GM18499 (cell line): ENCODE data around the gene DENND10.
A peak's percentile ranks its signal among the peaks of the same experiment; 100 is the strongest.

Source experiments
- ATAC-seq: cut with Tn5 transposase; IDR thresholded peaks from one replicate; pipeline ENCODE4 v1.9.1; 2021; ENCODE audit warnings: moderate number of reproducible peaks; ENCODE audit not compliant: insufficient read depth, unreplicated experiment

DENND10 gene, protein sequence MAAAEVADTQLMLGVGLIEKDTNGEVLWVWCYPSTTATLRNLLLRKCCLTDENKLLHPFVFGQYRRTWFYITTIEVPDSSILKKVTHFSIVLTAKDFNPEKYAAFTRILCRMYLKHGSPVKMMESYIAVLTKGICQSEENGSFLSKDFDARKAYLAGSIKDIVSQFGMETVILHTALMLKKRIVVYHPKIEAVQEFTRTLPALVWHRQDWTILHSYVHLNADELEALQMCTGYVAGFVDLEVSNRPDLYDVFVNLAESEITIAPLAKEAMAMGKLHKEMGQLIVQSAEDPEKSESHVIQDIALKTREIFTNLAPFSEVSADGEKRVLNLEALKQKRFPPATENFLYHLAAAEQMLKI

DNA sequence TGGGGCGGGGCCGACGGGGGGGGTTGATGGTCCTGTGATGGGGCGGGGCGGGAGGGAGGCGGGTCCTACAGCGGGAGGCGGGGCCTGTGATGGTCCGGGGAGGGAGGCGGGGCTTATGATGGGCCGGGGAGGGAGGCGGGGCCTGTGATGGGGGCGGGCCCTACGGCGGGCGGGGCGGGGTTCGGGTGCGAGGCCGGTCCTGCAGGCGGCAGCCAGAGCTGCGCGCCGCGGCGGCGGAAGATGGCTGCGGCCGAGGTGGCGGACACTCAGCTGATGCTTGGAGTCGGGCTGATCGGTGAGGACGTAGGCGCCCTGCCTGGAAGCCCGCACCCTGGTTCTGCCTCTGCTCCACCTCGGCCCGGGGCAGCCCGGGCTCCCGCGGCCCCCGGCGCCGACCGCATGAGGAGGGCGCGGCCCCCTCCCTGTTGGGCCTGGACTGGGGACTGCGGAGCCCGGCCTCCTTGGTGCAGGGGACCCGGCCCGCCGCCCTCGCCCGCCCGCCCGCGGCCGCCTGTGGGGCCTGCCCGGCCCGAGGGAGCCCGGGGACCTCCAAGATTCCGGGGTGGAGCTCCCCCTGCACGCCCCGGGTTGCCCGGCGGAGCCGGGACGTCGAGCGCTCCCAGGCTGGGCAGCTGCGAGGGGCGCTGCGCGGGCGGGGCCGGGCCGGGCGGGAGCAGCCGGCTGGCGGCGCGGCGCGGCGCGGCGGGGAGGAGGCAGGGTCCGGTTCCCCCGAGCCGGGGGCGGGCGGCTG is at the start of gene DENND10:
Gene DENND10 (plus strand): TSS at position 211 of the 751 bp plus-strand sequence. CDS start 30 bp downstream, at position 241.
- ATAC-seq = no peak

DNA sequence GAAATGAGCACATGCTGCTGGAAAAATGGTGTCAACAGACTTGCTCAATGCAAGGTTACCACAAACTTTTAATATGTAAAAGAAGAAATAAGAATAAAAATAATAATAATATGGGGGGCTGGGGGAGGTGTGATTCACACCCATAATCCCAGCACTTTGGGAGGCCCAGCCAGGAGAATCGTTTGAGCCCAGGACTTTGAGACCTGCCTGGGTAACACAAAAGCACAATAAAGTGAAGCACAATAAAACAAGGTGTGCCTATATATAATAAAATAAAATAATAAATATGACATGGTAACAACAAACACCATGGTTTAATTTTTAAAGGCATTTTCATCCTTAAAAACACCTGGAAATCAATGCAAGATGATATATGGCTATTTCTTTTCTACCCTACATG is 48.4 kb upstream of the DENND10 start:
- ATAC-seq = no peak

DNA sequence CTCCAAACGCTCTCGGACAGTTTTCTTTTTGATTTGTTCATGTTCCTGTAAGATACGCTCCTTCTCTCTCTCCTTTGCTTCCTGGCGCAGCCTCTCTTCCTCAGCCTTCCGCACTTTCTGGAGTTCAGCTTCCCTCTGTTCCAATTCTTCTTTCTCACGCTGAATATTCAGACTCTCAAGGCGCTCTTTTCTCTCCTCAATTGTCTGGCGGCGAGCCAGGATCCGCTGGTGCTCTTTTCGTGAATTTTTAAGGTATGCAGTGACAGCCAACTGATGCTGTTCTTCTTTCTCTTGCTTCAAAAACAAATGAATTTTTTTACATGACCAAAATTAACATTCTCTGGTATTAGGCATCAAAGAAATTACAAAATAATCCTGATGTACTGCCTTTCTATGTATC is 45.9 kb upstream of the DENND10 start:
- ATAC-seq = no peak

DNA sequence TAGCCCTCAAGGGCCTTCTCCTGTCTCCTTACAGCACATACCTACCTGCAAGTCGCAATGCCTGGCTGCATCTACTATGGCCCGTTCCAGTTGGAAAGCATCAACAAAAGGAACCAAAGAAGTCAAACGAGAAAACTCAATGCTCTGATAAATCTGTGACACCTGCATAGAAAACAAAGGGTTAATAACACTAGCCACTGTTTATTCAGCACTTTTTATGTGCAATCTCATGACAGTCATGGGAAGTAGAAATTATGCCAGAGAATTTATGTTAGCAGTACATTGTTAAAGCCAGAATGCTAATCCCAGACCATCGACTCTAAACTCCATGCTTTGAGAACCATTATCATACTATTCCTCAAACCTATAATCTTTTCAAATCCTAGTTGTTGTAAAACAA is 44.4 kb upstream of the DENND10 start:
- ATAC-seq = no peak

DNA sequence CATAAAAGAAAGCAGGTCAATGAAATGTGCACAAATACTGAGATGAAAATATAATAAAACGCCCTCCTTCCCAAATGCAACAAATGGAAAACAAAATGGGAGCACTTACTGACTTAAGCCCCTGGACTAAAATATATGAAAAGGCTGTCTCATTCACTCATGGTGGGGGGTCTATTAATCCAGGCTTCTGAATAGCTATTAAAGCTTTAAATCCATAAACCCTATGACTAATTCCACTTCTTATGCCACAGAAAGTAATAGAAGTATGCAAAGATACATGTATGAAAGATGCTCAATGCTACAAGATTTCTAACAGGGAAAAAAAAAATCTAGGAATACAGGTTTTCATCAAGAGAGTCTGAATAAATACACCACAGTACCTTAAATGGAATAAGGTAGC is 43.8 kb upstream of the DENND10 start:
- ATAC-seq = no peak

DNA sequence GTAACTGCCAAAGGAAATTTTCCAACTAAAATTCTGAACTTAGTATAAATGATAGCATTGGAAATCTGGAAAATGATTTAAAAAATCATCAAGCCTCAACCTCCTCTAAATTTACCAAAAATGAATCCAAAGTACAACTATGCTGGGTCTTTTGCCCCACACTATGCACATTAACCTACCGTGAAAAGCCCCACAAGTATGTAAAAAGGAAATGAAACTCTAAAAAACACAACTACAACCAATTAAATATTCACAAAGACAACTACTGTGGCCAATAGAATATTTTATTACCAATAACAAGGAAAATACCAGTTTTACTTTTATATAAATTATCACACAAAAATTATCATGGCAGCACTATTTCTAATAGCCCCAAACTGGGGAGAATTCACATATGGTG is 42.6 kb upstream of the DENND10 start:
- ATAC-seq = no peak

DNA sequence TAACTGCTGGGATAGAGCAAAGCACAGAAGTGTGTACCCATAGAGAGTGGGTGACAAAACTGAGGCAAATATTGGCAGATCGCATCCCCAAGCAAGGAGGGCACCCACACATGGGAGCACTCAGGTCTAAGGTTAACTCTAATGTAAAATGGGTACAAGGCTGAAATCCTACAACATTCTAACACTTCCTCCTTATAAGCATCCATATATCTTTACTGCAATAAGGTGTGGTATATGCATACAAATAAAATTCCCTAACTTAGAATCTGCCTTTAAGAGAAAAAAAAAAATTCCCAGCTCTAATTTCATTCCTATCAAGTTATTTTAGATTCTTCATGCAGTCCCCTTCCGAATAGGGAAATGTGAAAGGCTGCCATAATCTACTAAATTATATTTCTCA is 42.0 kb upstream of the DENND10 start:
- ATAC-seq = no peak

DNA sequence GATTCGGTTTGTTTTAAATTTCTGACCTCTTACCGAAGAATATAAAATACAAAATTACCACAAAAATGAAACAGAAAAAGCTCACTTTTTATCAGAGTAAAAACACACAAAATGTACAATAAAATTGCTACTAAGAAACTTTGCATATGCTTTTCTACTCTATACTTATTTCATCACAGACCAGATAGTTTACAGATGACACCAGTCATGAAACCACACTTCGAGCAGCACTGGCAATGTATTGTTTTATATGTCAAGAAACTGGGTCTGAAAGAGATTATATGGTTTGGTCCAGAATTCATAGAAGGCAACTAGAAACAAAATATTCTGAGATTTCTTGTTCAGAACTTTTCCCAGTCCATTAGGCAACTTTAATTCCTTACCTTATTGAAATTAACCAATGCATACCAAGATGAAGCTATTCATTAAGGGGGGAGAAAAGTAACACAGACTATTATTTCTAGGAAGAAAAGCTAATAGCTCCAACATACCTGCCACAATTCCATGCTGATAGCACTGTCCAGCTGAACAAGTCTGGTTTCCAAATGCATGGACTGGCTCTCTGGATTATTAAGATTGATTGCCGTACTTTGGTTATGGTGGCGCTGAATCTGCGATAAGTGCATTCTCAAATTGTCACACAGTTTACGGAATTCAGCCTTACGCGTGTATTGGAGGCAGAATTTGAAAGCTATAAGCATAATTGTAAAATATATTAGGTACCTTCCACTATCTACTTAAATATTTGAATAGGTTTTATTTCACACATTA is 33.3 kb upstream of the DENND10 start:
- no peak for ATAC-seq

DNA sequence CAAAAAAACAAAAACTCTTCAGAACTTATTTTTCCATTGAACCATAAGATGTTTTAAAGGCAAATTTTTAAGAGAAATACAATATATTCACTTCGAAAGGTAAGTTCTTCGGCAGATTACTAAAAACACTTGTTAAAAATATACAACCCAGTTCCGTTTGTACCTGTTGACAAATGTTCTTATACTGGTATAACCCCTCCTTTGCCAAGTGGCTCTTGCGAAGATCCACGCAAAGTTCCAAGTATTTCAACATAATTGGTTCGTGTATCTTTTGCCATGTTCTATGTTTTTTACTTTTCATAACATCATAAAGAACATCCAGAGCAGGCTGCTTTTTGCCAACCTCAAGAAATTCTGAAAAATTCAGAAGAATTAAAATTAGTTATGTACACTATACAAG is 30.3 kb upstream of the DENND10 start:
- no peak for ATAC-seq

DNA sequence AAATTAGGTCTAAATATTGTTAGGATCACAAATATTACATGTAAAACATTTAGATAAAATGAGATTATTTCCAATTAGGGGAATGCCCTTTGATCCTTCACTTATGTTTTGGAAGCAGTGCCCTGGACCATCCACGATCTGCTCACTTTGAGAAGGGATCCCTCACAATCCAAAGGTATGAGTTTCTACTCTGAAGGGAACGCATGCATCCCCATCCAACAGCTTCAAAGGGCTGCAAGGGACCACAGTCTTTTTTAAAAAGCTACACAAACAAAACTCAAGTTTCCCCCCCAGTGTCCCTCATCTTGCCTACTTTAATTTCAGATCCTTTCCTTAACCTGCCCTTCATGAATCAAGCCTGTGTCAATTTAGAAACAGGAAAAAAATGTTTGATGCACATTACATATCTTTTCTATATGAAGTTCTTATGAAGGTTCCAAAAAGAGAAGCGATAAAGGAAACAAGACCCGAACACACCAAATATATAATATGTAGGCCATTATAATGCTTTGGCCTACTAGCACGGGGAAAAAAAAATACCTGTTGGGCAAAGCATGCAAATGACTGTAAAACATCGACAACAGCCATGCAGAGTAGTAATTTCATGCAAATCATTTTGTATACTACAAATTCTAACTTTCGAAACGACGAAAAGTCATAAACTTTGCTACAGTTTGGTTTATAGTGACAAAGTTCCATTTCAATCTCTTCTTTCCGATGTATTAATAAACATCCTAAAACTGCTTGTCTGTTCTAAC is 25.3 kb upstream of the DENND10 start:
- no peak for ATAC-seq

DNA sequence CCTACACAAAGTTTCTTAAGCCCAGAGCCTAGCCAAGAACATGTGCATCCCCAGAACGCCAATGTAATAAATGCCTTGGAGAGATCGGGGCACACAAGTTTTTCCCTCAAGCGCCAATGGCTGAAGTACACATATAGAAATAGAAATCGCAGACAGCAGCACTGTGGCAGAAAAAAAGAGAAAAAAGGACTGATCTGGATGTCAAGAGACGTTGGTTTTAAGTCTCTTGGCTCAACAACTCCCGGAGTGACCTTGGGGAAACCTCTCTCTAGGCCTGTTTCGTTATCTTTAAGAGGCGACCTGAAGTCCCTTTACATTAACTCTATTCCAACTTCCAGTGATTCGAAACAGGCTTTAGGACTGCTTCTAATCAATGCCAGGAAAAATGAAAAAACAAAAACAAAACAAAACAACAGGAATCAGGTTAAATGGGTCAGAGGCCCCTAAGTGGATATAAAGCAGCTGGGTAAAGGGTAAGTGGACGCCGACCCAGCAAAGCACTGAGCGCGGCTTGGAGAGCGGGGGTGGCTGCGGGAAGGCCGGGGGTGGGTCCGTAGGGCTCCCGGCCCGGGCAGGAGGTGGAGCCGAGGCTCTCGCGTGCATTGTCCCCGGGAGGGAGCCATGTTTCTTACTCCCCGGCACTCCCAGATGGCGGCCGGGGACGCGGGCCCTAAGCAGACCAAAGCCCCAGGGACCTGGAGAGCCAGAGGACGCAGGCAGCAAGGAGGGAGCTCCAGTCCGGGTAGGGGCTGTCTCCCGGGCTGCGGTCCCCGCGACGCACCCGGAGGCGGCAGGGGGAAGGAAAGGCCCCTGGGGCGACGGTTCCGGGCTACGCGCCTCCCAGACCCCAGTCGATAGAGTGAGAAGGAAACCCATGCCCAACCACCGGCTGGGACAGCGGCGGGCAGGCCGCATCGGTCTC is 24.1 kb upstream of the DENND10 start:
- peak; percentile 41 for ATAC-seq

DNA sequence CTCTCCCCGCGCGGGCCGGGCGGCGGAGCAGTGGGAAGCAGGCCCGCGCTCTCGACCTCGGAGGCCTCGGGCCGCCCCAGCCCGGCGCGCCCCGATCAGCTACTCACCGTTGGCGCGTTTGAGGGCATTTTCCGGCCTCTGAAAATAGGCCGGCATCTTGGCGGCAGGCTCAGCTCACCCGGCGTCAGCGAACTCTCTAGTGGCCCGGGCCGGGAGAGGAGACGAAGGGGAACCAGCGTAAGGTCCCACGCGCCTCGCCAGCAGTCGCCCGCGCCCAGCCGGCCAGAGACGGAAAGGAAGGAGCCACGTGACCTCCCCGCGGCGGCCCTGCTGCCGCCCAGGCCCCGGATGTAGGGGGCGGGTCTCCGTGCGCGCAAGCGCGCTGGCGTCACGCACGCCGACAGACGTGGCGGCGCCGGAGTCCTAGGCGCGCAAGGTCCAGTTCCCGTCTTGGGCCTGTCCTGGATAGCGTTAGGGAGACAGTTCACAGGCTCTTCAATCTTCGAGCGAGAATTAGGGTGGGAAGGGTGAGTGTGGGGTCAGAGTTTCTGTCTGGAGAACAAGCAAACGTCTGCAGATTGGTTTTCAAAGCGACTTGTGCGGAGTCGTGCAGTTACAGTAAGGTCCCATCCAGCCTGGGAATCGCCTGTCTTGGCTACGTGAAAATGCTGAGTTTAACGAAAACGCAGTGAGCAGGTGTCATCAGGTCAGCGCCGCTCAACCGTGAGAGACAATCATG is 23.2 kb upstream of the DENND10 start, which contains the start of gene EIF3A:
Gene EIF3A (minus strand): TSS at position 297 of the 739 bp plus-strand sequence. CDS start 141 bp downstream, at position 156.
- ATAC-seq = peak; percentile 43

DNA sequence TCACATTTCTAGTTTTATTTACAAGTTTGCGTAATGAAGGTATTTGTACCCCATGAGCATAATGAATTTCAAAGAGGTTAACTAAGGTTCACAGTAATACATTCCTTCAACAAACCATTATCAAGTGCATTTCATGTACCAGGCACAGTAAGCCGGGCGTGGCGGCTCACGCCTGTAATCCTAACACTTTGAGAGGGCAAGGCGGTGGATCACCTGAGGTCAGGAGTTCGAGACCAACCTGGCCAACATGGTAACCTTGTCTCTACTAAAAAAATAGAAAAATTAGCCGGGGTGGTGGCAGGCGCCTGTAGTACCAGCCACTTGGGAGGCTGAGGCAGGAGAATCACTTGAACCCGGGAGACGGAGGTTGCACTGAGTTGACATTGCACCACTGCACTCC is 19.0 kb upstream of the DENND10 start:
- no peak for ATAC-seq

DNA sequence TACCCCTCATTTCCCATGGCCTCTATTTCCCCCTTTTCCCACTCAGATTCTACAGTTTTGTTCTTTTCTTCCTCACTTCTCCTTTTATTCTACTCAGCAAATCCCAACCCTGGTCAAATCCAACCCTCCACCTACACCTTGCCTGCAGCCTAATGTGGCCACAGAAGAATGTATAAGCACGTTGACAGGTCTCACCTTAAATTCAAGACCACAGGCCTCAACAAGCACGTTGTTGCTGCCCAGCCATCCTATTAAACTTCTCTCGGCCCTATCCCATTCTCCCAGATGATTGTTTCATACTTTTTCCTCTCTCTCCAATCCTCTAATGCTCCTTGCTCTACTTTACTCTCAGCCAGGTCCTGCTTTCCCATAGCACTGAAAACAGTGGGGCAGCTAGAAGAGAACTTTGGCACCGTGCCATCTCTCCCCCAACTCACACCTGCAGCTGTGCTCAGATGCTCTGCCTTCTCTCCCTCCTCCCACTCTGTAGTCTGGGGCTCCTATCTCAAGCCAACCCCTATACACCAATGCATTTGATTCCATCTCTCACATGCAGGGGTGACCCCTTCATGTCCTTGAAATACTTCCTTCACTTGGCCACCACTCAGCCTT is 16.5 kb upstream of the DENND10 start:
- no peak for ATAC-seq

DNA sequence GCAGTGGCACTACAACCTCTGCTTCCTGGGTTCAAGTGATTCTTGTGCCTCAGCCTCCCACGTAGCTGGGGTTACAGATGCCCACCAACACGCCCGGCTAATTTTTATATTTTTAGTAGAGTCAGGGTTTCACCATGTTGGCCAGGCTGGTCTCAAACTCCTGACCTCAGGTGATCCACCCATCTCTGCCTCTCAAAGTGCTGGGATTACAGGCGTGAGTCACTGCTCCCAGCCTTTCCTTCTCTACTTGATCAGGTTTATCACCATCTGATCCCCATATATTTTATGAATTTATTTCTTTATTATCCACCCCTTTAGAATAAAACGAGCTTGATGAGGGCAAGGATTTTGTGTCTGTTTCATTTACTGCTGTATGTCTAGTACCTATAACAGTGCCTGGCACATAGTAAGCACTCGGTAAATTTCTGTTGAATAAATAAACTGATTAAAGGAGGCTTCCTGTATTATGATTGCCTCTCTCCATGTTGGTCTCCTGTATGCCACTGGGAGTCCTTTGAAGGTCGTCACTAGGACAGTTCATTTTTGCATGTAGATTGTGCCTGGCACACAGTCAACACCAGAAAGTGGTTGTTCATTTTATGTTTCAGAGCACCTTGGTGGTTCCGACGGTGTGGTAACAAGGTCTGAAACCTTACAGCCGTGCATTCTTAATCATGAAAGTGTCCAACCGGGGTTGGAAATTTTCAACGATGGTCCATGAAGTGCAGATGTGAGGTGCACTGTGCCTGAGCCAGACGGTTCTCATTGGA is 13.7 kb upstream of the DENND10 start:
- ATAC-seq = no peak

DNA sequence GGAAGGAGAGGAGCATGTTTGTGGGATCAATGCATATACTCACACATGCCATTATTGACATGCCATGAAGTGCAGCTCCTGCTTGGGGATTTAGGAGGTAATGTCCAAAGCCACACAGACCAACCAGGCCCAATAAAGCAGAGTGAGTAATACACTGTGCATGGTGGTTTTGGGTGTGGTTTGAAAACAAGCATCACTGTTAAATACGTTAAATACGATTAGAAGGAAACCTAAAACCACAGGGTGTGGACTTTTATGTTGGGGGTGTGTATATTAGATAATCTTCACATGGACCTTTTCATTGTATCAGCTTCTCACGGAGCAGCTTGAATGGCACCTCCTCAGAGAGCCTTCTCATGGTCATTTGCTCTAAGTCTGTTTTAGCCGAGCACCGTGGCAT is 12.9 kb upstream of the DENND10 start:
- ATAC-seq = no peak

DNA sequence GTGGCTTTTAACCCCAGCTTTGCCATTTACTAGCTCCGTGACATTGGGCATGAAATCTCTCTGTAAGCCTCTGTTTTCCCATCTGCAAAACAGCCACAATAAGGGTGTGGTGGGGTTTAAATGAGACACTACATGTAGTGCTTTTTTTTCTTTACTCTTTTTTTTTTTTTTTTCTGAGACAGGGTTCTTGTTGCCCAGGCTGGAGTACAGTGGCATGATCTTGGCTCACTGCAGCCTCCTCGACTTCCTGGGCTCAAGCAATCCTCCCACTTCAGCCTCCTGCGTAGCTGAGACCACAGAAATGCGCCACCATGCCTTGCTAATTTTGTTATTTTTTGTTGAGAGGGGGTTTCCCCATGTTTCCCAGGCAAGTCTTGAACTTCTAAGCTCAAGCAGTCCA is 8.3 kb upstream of the DENND10 start:
- no peak for ATAC-seq
